Iris pigment epithelial cell (primary cell): ENCODE results near the gene VEZF1.

ENCODE experiments used
- DNase-seq: peaks from one replicate; pipeline ENCODE4 v3.0.0-alpha.2; 2011; ENCODE audit warnings: low read depth

The VEZF1 gene

DNA sequence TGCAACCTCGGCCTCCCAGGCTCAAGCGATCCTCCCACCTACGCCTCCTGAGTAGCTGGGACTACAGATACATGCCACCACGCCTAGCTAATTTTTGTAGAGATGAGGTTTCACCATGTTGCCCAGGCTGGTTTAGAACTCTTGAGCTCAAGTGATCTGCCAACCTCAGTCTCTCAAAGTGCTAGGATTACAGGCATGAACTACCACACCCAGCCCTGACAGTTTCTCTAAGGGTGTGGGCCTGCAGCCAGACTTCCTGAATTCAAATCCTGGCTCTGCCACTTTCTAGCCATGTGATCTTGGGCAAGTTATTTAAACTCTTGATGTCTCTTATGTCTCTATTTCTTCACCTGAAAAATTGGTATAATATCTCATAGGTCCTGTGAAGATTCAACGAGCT lies 38.4 kb downstream of the VEZF1 start:
- DNase-seq = no peak

- DNase-seq = peak; percentile 94
Measured at GRCh38 chr17:57948555-57949420, 39.3 kb downstream of the VEZF1 start.

DNA sequence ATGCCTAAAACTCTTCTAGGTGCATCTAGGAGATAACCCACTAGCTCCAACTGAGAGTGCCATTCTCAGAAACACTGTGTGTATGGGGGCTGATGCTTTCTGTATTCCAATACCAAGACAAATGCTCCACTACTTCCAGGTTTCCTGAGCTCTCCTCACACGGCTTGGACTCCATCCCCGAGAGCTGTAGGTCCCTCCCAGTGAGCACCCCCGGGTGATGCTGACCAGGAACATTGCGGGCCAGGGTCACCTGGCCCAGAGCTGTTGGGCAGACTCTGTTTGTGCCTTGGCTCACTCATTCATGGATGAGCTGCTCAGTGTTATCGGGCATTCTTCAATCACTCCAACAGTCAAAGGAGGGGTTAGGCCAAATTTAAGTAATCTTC lies 39.9 kb downstream of the VEZF1 start:
- no peak for DNase-seq

- no peak for DNase-seq
Measured at GRCh38 chr17:57947369-57947768, 40.7 kb downstream of the VEZF1 start.

GRCh38 chr17:57946798-57947358 lies 41.2 kb downstream of the VEZF1 start:
- peak; percentile 90 for DNase-seq

DNA sequence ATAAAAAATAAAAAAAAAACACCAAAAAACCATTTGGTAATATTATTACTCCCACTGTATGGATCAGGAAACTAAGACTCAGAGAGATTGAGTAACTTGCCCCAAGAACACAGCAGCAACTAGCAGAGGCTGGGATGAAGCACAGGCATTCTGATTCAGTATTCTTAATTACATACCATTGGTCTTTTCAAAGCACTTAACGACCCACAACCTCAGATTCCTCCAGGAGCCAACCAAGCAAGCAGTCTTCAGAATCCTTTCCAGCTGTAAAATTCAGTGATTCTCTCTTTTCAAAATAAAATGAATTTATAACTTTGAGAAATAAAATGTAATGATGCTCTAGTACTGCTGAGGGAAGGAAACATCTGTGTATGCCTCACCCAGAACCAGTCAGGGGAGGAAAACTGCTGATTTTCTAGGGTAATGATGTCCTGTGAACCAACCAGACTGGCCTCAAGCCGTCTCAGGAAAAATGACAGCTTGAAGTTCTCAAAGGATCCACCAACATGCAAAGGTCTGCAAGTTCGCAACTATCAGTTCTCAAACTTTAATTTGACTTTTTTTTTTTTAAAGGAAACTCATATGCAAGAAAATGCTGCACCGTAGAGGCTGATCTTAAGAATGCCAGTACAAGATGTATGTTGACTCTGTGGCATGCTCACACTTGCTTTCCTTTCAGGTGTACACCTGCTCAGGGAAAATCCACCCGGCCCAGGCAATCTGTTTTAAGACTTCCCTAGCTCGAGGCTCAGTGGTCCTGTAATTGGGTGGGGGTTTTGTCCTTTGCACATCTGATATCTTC lies 41.9 kb downstream of the VEZF1 start:
- DNase-seq = peak; percentile 59

DNA sequence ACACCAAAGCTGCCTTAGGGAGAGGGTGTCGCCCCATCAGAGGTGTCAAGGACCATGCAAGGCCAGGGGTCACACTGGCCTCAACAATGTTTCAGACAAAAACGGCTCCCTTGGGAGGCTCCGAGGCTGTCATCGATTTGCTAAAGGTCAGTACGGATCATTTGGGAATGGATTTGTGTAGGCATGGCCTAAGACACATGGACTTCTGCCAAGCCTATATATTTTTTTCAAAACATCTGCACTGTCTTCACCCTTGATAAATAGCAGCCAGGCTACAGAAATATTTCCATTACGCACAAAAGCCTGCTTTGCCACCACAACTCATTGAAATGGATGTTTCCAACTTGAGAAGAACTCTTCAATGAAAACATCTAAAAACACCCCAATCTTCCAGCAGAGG lies 43.1 kb downstream of the VEZF1 start:
- DNase-seq = no peak

DNA sequence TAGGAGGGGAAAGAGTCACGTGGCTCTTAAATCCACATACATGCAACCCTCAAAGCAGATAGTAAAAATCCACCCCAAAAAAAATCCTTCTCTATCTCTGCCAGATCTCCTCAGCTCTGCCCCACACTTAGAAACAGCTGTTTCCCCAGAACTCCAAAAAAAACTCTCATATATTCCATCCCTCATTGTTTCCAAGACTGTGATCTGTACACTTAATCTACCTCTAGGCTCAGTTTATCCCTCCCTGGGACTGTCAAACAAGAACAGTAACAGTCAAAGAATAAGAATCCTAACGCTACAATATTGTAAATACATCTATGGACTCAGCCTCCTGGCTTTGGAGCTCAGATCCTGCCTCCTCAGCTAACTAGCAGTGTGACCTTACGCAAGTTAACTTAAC lies 44.4 kb downstream of the VEZF1 start:
- peak; percentile 29 for DNase-seq

- peak; percentile 47 for DNase-seq
Measured at GRCh38 chr17:57943140-57943539, 44.9 kb downstream of the VEZF1 start.

DNA sequence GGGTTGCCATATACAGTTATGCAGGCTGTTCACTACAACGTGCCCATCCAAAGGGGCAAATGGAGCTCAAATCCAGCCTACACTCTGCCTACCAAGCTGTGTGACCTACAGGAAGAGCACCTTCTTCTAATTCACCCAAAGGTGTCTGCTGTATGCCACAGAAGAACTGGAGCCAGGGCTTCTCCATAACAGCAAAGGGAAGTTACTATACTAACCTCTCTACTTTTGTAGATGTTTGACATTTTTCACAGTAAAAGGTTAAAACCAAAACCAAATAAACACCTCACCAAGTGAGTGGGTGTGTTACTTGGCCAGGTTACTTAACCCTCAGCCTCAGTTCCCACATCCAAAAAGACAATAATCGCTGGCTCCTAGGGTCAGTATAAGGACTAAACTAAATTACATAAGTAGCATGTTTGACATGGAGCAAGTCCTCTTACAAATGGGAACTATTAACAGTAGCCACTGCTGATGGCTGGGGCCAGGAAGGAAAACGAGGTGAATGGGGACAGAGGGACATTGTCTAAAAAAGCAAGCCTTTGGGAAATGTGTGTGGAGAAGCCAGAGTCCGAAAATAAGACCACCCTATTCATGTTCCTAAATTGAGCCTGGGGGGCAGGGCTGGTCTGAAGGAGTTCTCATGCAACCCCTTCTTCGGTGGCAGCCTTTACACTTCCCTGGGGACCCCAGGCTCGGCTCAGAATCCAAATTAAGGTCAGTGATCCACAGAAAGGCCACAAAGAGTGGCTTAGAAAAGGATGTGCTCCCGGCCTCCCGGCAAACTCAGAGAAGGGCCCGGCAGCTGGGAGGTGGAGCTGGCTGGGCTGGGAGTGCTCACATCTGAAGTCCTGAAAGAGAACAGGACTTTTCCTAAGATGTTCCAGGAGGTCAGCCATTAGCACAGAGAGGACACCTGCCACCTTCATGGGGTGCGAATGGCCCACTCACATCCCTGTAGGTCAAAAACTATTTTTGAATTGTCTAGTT lies 46.4 kb downstream of the VEZF1 start:
- DNase-seq = no peak

- no peak for DNase-seq
Measured at GRCh38 chr17:57940653-57941329, 47.3 kb downstream of the VEZF1 start.

GRCh38 chr17:57940231-57940630 lies 47.8 kb downstream of the VEZF1 start:
- DNase-seq = no peak

- no peak for DNase-seq
Measured at GRCh38 chr17:57939797-57940196, 48.3 kb downstream of the VEZF1 start.

DNA sequence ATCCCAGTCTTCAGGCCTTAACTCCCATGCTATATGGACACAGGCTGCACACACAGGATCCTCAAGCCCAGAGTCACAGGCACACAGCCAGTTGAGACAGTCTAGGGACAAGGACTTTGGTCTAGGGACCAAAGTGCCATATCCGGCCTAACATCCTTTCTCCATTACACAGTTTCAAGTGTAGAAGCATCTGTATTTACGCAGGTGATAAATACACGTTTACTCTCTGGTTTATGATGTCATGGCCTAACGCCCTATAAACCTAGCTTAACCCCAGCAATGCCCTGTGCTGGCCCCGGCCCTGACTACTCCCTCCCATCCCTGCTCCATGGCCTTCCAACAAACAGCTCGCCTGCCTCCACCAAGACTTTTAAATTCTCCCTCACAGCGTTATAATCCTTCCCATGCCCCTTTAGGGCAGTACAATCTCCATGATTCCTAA lies 50.0 kb downstream of the VEZF1 start:
- DNase-seq = no peak

- DNase-seq = no peak
Measured at GRCh38 chr17:57937492-57937891, 50.6 kb downstream of the VEZF1 start.

DNA sequence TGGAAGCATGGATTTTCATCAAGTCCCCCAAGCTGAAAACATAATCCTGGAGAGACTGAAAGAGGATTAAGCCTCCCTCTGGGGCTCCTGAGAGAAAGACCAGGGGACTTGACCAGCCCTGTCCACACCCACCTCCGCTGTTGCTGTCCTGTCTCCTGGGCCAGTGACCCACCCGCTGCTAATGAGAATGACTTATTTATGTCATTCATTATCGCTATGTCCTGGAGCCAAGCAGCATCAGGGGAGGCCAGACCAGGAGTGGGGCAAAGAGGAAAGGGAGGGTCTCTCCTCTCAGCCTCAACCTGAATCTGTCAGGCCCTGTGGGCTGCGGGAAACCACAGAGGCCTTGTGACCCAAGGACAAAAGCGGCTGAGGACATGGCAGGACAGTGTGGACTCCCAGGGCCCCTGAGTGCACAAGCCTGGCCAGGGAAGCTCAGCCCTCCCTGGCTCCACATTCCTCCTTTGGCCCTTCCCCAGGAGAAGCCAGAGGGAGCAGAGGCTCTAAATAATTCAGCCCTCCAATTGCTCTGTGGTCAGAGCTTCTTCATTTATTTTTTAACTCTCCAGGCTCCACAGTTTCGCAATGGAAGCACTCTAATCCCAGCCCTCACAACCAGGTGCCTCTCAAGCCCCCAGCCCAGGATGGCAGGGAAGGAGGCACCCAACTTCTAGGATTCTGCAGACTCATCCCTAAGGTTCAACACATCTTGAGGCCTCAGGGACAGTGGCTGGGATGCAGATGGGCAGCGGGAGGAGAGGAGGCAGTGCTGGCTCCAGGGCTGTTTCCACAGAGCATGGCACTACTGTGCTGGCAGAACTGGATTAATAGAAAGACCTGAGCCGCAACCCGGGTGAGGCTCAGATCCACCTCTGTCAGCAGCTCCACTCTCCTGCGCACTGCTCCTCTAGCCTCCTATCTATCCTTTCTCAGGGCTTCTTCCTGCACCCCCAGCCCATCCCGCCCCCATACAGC lies 51.9 kb downstream of the VEZF1 start:
- DNase-seq = peak; percentile 52

GRCh38 chr17:57931488-57932137 lies 56.4 kb downstream of the VEZF1 start:
- DNase-seq = no peak

GRCh38 chr17:57930239-57930638 lies 57.8 kb downstream of the VEZF1 start:
- no peak for DNase-seq

- DNase-seq = no peak
Measured at GRCh38 chr17:57929386-57929785, 58.7 kb downstream of the VEZF1 start.
